DMS153 treated with DMSO at 0.1 percent for 48 hours (cell line): Measurements from ENCODE around the gene PACSIN1.

ENCODE experiments used
- DNase-seq: peaks from one replicate; lab custom pipeline; 2025; ENCODE audit not compliant: unreplicated experiment; lab: John Stamatoyannopoulos, UW

The PACSIN1 gene

DNA sequence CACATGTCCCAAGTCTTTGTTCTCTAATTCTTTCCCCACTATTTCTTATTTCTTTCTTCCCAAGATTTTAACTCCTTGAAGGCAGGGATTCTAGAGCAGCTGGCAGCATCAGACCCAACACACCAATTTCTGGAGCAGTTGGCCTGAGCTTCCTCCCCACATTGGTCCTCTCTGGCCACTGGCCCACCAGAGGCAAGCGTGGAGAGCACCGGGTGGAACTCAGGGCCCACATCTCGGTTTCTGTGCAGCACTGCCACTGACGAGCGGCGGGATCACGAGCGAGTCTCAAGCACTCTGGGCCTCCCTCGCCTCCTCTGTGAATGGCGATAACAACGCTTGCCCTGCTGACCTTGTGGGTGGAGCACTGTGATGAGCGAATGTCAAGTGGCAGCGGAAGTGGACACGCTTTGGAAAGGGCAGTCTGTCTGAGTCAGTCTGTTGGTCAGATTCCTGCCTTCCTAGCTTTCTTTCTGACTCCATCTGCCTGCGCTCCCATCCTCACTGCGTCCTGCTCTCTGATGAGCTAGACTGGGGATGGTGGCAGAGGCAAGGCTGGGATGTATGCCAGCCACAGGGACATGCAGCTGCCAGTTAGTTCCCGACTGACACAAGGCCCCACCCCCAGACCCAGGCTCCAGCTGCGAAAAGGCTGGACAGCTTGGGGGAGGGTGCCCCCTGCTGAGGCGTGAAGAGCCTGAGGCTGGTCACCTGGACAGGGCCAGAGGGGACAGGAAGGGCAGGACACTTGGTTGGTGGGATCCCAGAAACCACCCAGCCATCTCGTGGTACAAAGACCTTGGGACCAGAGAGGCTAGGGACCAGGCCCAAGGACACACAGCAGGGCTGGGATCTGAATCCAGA is 94.7 kb downstream of the PACSIN1 start:
- DNase-seq = peak; percentile 48

DNA sequence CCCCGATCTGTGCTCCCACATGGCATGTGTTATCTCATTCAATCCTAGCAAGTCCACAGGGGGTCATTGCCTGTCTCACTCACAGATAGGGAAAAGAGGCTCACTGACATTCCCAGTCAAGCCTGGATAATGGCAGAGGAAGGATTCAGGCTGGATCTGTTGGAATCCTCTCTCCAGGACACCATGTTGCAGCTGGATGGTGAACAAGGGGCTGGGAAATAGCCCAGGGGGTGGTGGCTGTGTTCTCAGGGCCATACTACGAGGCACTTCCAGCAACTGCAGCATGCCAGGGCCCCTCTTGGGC is 95.3 kb downstream of the PACSIN1 start:
- DNase-seq = no peak

DNA sequence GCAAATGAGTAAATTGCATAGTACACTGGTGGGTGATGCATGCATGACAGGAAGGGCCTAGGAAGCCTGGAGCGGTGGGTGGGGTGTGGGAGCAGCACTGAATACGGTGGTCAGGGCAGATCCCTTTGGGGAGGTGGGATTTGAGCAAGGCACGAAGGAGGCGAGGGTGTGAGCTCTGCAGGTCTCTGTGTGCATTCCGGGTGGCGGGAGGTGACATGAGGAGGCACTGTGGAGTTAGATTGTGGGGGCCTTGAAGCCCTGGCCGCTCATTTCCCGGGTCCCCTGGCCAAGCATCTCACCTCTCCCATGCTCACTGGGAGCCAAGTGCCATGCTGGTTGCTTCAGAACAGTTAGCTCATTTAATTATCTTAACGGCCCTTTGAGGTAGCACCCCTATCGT is 96.5 kb downstream of the PACSIN1 start:
- no peak for DNase-seq

DNA sequence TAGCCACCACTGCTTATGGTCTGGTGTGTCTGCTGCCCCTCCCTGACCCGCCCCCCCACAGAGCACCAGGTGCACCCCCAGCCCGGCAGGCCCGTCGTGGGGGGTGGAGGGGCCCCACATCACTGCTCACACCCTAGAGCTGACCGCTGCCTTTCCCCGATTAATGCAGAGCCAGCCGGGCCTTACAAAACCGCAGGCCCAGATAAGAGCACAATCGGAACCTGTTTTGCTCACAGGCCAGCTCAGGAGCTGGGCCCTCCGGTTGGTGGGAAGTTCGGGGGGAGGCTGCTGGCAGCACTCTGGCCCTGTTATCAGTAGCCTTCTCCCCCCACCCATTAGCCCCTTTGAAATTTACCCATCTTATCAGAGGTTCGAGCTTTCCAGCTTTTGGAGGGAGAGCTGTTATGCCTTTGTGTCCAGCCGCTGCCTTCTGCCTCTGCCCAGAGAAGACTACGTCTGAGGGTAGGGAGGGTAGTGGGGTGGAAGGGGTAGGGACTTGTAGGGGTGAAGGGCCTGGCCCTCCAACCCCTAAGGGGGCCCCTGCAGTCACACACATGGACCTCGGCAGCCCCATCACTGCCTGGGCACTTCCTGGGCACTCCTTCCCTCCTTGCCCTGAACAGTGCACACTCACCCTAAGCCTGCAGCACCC is 97.1 kb downstream of the PACSIN1 start:
- no peak for DNase-seq

DNA sequence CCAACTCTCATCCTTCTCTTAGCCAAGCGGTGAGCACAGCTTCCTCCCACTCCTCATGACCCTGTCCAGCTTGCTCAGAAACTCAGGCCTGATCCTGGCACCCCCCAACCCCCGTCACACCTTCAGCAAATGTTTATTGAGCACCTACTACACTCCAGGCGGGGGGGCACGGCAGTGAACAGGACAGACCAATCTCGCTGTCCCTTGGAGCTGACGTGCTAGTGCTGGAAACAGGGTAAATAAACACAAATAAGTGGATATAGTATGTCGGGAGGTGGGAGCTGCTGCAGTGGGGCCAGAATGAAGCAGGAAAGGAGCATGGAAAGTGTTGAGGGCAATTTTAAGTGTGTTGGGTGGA is 97.6 kb downstream of the PACSIN1 start:
- DNase-seq = no peak

DNA sequence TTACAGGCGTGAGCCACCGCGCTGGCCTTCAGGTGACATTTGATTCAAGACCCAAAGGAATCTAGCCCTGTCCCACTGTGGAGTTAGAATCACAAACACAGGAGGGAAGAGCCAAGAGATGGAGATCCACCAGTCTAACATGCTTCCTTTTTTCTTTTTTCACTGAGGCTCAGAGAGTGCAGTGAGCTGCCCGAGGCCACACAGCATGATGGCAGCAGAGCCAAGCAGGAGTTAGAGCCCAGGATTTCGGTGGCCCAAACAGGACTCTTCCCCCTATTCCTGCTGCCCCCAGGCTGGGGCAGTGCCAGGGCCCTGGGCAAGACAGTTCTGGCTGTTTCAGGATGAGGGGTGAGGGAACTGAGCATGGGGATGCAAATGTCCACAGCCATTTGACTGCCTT is 98.3 kb downstream of the PACSIN1 start:
- DNase-seq = no peak

DNA sequence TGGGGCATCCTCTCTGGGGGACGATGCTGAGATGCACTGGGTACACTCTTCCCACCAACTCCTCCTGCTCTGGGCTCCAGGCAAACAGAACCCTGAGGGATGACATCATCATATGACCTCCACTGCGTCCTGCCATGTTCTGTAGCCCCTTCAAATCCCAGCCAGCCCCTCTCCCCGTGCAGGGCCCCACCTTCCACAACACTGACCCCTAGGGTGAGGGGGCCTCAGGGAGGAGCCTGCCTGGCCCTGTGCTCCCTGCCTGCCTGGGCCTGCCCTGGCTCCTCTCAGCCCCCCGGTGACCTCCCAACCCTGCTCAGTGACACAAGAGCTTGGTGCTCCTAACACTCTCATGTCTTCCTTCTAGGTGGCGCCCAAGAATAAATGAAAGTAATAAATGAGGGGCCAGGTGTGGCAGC is 99.9 kb downstream of the PACSIN1 start:
- DNase-seq = no peak

DNA sequence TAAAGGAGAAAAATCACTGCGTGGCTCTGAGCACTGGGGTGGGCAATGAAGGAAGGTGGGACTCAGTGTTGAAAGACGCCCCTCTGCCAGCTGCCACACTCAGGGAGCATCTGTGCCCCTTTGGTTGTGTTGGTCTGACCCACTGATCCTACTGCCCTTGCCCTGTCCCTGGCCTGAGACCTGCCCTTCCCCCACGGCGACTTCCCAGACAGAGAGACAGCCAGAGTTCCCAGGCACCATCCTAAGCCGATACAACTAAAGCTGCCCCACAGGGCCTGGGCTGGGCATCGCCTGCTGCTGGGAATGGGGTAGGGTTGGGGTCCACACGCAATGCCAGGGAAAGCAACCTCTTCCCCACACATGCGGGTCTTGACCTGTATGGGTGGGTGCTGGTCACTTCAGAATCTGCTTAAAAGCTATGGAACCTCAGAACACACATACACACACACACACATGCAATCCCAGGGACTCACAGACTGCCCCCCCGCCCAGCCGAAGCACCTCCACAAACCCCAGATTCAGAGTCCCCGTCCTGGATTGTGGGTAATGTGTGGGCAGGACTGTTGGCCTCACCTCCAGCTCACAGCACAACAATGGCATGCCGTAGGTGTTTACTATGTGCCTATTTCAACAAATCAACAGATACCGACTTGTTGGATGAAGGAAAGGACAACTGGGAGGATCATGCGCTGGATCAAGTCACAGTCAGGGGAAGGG is 101.1 kb downstream of the PACSIN1 start:
- no peak for DNase-seq

DNA sequence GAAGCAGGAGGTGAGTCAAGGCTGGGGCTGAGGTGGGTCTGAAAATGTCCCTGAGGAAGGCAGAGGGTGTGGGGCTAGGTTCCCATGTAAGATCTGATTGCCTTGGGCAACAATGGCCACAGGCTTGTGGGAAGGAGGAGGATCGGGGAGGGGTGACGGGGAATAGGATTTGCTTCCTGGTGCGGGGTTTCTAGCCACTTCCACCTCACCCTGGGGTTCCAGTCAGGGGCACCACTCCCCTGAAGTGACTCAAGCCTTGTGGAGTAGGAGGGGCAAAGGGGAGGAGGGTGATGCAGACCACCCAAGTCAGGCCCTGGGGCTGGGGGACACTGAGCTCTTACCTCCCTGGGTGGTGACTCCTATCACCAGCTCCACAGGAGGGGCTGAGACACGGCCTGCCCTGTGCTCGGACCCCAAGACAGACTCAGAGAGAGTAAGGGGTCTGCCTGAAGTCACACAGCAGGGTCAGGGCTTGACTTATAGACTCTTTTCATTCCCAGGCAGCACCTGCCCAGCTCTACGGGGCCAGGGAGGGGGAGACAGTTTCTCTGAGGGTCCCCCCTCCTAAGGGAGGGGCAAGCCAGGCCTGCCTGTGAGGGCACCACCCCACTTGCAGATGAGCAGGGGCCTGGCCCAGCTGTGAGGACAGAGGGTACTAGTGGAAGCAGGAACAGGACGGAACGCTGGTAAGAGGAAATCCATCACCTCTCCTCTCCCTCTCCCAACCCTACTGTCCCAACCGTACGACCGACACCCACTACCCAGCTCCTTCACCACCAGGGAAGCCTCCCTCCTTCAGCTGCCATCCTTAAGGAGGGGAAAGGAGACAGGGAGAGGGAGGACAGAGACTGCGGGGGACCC is 102.7 kb downstream of the PACSIN1 start:
- DNase-seq = no peak

DNA sequence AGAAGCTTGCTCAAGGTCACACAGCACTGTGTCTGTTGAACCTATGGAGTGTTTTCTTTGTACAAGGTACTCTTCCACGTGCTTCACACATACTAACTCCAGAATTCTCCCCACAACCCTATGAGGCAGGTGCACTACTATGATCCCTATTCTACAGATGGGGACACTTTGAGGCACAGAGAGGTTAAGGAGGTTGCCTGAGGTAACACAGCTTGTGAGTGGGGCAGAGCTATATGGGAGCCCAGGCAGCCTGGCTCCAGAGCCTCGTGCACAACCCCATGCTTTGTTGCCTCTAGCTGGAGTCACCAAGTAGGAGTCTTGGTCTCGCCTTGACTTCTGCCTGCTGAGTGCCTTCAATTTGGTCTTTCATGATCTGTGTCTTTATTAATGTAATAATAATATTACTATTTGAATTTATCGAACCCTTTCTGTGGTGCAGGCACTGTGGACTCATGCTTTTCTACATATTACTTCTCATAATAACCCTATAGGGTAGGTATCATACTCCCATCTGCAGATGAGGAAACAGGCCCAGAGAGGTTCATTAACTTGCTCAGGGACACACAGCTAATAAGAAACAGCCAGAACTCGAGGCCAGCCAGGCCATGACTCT is 103.6 kb downstream of the PACSIN1 start:
- DNase-seq = no peak

DNA sequence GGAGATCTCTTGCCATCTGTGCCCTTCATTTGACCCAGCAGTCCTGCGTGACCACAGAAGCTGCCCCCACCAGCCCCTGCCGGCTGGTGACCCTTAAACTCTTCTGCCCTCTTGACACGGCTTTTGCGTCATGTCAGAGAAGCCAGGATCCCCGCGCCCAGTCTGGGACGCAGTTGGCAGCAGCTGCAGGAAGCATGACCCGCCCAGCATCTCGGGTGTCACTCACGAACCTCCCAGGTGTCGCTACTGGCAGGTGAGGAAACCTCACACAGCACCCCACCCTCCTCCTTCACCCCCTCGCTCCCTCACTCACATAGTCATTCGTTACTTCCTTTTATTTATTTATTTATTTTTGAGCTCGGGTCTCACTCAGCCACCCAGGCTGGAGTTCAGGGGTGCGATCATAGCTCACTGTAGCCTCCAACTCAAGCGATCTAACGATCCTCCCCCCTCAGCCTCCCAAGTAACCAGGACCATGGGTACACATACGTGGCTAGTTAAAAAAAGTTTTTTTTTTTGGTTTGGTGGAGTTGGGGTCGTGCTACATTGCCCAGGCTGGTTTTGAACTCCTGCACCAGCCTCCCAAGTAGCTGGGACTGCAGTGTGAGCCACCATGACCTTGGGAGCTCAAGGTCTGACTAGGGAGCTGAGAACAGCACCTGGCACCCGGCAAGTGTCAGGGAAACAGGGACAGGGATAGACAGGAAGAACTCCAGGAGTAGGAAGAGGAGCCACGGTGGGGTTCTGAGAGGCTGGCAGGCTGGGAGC is 104.4 kb downstream of the PACSIN1 start:
- DNase-seq = no peak

DNA sequence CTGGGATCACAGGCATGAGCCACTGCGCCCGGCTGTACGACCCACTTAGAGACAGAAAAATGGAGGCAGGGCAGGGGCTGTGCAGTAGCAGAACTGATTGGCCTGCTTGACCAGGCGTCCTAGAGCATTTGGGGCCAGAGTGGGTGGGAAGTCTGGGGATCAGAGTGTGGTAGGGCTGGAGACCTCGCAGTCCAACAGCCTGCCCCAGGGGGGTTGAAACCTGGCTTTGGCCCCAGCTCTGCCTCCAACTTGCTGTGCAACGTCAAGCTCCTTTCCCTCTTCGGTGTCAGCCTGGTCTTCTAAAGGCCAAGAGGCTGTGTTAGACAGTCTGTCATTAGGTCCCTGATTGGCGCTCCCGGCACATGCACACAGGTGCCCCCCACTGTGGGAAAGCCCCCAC is 105.5 kb downstream of the PACSIN1 start:
- no peak for DNase-seq

DNA sequence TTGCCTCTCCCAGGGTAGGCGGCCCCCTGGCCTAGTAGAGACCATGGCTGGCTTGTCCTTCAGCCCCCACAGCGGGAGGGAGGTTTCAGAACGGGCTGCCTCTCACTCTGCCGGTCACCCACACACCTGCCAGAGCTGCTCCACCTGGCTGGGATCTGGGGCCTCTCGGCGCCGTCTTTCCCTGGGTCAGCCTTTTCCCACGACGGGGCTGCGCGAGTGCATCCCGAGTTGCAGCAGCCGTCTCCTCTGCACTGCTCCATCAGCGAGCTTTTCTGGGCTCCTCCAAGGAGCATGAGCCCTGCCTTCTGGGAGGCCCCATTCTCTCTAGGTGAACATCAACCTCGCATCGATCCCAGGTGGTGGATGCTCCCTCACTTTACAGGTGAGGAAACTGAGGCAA is 106.1 kb downstream of the PACSIN1 start:
- DNase-seq = no peak

DNA sequence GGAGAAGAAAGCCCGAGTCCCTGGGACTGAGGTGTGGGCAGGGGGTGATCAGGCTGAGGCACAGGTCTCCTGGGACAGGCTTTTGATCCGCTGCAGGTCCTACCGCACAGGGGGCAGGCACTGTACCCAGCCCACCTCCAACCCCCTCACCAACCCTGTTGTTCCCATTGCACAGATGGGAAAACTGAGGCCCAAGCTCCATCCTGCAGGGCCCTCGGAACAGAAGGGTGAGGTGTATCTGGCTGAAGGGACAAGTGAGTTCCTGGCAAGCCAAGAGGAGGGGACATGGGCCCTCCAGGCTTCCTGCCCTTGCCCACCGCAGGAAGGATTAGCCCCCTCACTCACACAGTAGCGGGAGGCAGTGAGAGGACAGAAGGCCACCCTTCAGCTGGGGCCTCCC is 106.7 kb downstream of the PACSIN1 start:
- no peak for DNase-seq

DNA sequence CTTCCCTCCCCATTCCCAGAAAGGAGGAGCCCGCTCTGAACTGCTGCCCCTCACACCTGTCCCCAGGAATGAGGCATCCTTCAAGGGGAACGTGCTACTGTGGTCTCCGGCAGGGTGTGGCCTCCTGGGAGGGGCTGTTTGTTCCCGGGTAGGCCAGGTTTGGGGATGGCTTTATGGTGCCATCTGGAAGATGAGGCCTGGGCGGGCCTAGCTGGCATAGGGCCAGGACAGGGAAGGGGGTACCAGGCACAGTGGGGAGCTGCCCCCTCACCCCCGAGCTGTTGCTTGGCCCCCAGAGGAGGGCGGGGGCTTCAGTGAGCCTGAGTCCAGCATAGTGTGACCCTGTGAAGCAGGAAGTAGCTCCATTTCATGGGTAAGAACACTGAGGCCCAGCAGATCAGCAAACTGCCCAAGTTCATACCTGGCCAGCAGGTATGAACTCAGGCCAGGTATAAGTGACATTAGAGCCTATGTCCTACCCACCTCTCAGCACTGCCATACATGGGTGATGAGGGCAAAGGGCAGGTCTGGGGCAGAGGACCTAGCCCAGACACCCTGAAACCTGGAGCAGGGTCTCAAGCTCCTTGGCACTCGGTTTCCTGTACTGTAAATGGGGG is 107.8 kb downstream of the PACSIN1 start:
- DNase-seq = no peak

DNA sequence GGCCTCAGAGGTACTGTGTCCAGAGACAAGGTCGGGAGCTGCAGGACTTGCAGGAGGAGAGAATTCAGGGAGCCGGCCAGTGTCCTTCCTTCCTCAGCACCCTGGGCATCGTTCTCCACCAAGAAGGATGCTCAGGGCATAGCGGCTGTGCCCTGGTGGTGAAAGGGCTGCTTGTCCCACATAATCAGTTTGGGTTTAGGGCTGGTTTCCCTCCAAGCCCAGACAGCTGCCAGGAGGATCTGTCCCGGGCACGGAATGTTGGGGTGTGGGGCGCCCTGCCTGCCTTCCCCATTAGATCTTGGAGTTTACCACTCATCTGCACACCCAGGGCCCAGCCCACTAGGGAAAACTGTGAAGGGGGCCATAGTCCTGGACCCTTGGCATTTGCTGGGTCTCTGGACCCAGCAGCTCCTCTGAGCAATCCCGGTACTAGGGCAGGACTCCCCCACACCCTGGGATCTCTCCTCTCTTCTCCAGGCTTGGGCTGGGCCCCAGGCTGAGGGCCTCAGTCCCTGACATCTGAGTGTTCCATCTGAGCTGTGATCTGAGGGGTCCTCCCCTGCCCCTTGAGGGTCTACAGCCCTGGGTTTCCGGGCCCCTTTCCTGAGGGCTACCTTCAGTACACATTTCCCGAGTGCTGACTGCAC is 108.9 kb downstream of the PACSIN1 start:
- no peak for DNase-seq

DNA sequence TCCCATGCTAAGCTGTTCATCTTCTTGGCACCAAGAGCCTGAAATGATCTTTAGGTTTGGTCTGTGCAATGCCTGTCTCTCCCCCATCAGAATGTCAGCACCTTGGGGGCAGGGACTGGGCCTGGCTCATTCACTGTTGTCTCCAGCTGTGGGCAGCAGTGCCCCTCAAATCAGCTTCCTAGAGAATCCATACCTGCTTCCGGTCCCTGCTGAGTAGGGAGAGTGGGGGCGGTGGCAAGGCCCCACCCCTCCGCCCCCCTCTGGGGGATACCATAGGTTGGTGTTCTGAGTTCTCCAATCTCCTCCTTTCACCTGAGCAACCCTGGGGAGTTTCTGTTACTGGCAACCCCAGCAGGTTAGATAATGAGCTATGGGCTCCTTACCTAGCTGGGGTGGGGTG is 109.5 kb downstream of the PACSIN1 start:
- DNase-seq = no peak

DNA sequence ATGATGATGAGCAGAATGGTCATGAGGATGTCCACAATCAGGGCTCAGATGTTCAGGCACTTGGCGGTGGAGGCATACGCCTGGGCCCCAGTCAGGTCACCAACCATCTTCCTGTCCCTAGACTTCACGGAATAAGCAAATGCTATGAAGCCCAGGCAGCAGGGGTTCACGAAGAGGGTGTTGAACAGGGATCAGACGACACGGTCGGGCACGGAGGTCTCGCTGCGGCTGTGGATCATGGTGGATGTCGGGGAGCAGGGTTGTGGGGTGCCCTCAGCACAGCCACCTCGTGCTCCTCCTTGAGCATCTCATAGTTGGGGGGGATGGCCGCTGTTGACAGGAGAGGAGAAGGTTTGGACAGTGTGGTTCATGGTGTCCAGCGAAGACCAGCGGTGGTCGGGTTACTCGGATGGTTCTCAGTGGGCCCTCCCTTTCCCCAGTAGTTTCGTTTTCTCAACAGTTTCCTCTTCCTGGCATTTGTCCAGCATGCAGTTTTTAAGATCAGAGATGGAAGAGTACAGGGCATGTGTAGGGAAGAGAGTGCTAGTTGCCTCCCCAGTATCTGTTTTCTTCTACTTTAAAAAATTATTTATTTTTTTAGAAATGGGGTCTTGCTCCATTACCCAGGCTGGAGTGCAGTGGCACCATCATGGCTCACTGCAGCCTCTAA is 110.5 kb downstream of the PACSIN1 start:
- DNase-seq = no peak
